ENCODE data around the gene SLC25A28.

Gene SLC25A28

DNA sequence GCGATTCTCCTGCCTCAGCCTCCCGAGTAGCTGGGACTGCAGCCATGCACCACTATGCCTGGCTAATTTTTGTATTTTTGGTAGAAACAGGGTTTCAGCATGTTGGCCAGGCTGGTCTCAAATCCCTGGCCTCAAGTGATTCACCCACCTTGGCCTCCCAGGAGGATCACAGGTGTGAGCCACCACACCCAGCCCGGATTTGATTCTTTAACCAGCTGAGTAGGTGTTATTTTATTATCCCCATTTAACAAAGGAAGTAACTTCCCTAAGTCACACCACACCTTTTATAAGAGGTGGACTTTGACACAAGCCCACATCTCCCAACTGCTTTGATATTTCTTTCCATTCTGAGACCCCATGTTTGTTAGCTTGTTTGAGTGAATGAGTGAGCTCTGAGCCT is 25.0 kb downstream of the SLC25A28 start:
- DNase-seq (ENCODE audit: insufficient read length, low spot score) (no peak), FAIRE-seq (no peak)
- TF ChIP-seq POLR2AphosphoS5 (IDR thresholded peaks at IDR 0.05; ENCODE audit: low read depth, low read length) (no peak), POU2F2 (IDR thresholded peaks at IDR 0.05; ENCODE audit: low read depth, low read length) (no peak), PAX5 (IDR thresholded peaks at IDR 0.05; ENCODE audit: insufficient read depth, low read length, severe bottlenecking) (no peak), SPI1 (IDR thresholded peaks at IDR 0.05; ENCODE audit: low read depth, low read length) (no peak), TAF1 (IDR thresholded peaks at IDR 0.05; ENCODE audit: low read depth, low read length) (no peak), POLR2A (IDR thresholded peaks at IDR 0.05; ENCODE audit: low read depth, low read length) (no peak)

DNA sequence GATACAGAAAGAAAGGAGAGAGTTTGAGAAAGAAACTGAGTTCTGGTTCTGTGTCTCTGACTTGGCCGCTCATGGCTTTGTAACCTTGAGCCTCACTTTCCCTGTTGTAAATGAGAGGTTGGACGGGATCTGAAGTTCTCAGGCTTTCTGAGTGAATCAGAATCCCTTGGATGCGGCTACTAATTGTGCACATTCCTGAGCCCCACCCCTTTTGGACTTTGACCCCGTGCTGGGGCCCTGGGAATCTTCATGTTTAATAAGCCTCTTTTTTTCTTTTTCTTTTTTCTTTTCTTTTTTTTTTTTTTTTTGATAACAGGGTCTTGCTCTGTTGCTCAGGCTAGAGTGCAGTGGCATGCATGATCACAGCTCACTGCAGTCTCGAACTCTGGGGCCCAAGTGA is 26.9 kb downstream of the SLC25A28 start:
- DNase-seq (ENCODE audit: insufficient read length, low spot score) (no peak), FAIRE-seq (no peak)
- TF ChIP-seq TAF1 (IDR thresholded peaks at IDR 0.05; ENCODE audit: low read depth, low read length) = no peak
- no peak for TF ChIP-seq PAX5 (IDR thresholded peaks at IDR 0.05; ENCODE audit: insufficient read depth, low read length, severe bottlenecking)
- no peak for TF ChIP-seq SPI1 (IDR thresholded peaks at IDR 0.05; ENCODE audit: low read depth, low read length)
- no peak for TF ChIP-seq POLR2A (IDR thresholded peaks at IDR 0.05; ENCODE audit: low read depth, low read length)
- no peak for TF ChIP-seq POU2F2 (IDR thresholded peaks at IDR 0.05; ENCODE audit: low read depth, low read length)
- no peak for TF ChIP-seq POLR2AphosphoS5 (IDR thresholded peaks at IDR 0.05; ENCODE audit: low read depth, low read length)

DNA sequence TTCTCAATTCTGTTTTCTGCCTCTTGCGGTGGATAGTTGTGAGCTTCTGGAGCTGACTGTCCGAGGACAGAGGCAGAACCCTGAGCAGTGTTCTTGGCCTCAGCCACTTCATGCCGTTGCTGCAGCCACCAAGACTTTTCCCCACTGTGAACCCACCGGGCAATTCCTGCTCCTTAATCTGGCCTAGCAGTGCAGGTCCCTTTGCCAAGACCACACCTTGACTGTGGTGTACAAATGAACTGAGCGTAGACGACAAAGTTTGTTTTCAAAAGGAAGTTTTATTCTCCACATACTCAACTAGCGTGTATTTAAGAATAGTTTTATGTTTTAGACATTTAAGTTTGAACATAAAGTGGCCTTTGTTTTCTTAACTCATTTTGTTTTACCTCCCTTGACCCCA is 29.4 kb downstream of the SLC25A28 start:
- FAIRE-seq = no peak
- DNase-seq (ENCODE audit: insufficient read length, low spot score) = no peak
- TF ChIP-seq TAF1 (IDR thresholded peaks at IDR 0.05; ENCODE audit: low read depth, low read length) = no peak
- TF ChIP-seq POLR2AphosphoS5 (IDR thresholded peaks at IDR 0.05; ENCODE audit: low read depth, low read length) = no peak
- TF ChIP-seq POU2F2 (IDR thresholded peaks at IDR 0.05; ENCODE audit: low read depth, low read length) = no peak
- TF ChIP-seq PAX5 (IDR thresholded peaks at IDR 0.05; ENCODE audit: insufficient read depth, low read length, severe bottlenecking) = no peak
- TF ChIP-seq POLR2A (IDR thresholded peaks at IDR 0.05; ENCODE audit: low read depth, low read length) = no peak
- no peak for TF ChIP-seq SPI1 (IDR thresholded peaks at IDR 0.05; ENCODE audit: low read depth, low read length)

DNA sequence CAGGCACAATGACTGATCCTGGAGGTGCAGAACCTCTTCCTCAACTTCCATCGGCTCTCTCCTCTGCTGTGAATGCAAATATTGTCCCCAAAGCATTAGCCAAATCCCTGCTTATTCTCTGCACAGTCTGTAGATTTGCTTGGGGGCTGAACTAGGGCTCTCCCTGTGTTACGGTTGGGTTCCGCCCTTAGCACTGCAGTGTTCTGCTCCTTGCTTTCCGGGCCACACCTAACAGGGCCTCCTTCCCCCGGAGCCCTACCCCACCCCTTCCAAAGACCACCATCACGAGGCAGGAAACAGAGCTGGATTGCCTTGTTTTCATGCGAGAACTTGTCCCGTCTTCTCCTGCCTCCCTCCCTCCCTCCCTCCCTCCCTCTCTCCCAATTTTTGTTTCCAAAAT is 36.6 kb downstream of the SLC25A28 start:
- DNase-seq (ENCODE audit: insufficient read length, low spot score) = no peak
- no peak for FAIRE-seq
- TF ChIP-seq POLR2AphosphoS5 (IDR thresholded peaks at IDR 0.05; ENCODE audit: low read depth, low read length) (no peak), POLR2A (IDR thresholded peaks at IDR 0.05; ENCODE audit: low read depth, low read length) (no peak), POU2F2 (IDR thresholded peaks at IDR 0.05; ENCODE audit: low read depth, low read length) (no peak), PAX5 (IDR thresholded peaks at IDR 0.05; ENCODE audit: insufficient read depth, low read length, severe bottlenecking) (no peak), TAF1 (IDR thresholded peaks at IDR 0.05; ENCODE audit: low read depth, low read length) (no peak), SPI1 (IDR thresholded peaks at IDR 0.05; ENCODE audit: low read depth, low read length) (no peak)

DNA sequence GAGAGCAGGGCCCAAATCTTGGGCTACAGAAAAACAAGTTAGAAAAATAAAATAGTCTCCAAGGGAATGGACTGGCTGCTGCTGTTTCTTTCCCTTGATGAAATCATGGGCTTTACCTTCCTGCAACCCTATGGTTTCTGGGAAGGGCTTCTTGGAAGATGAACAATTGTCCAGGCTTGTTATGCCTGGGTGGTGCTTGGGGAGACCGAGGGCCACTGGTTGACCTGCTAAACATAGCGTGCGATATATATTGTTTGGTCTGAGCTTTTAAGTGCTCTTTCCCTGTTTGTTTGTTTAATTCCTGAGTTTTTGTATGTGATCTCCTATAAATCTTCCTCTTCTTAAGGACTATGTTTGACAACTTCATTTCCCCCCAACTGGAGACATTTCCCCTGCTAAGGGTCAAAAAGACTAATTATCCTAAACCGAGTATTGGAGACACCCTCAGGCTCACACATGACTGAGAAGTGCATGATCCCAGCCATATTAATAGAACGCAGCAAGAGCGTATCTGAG is 37.9 kb downstream of the SLC25A28 start:
- no peak for FAIRE-seq
- no peak for TF ChIP-seq SPI1 (IDR thresholded peaks at IDR 0.05; ENCODE audit: low read depth, low read length)
- TF ChIP-seq TAF1 (IDR thresholded peaks at IDR 0.05; ENCODE audit: low read depth, low read length) = no peak
- no peak for TF ChIP-seq POLR2AphosphoS5 (IDR thresholded peaks at IDR 0.05; ENCODE audit: low read depth, low read length)
- TF ChIP-seq POU2F2 (IDR thresholded peaks at IDR 0.05; ENCODE audit: low read depth, low read length) = no peak
- no peak for TF ChIP-seq PAX5 (IDR thresholded peaks at IDR 0.05; ENCODE audit: insufficient read depth, low read length, severe bottlenecking)
- TF ChIP-seq POLR2A (IDR thresholded peaks at IDR 0.05; ENCODE audit: low read depth, low read length) = no peak

DNA sequence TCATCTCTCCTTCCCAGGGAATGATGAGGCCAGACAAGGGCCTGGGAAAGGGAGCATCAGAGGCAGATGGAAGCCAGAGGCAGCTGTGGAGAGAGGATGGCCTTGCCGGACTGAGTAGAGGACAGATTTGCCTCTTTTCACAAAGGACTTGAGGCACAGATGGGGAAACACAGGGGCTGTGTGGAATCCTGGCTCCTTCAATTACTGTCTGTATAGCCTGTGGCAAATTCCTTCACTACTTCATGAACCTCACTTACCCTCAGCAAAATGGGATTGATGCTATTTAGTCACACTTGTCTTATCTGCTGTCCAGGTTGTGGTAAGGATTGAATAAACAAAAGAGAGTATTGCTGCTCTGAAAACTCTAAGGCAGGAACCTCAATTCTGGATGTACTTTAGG is 40.3 kb downstream of the SLC25A28 start:
- no peak for TF ChIP-seq POU2F2 (IDR thresholded peaks at IDR 0.05; ENCODE audit: low read depth, low read length)
- TF ChIP-seq PAX5 (IDR thresholded peaks at IDR 0.05; ENCODE audit: insufficient read depth, low read length, severe bottlenecking) = no peak
- no peak for TF ChIP-seq TAF1 (IDR thresholded peaks at IDR 0.05; ENCODE audit: low read depth, low read length)
- no peak for TF ChIP-seq POLR2A (IDR thresholded peaks at IDR 0.05; ENCODE audit: low read depth, low read length)
- TF ChIP-seq POLR2AphosphoS5 (IDR thresholded peaks at IDR 0.05; ENCODE audit: low read depth, low read length) = no peak
- TF ChIP-seq SPI1 (IDR thresholded peaks at IDR 0.05; ENCODE audit: low read depth, low read length) = no peak
- no peak for FAIRE-seq
- no peak for DNase-seq (ENCODE audit: insufficient read length, low spot score)

More for the DNA sequence above, 37.9 kb downstream of the SLC25A28 start:
- DNase-seq (ENCODE audit: insufficient read length, low spot score) = no peak

DNA sequence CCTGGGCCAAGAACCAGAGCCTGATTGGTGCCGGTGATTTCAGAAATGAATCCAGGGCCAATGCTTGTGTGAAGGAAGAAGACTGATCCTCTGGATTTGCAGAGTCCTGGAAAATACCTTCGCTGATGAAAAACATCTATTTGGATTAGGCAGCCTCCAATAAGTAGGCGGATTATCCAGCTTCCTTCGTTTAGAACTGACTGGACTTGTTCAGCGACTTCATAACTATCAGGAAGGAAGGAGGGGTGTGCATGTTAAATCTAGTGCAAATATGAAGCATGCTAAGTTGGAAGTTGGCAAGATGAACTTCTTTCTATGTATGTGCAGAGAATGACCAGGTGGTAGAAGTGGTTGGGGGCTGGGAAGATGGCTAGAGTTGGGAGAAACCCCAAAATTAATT is 46.4 kb downstream of the SLC25A28 start:
- FAIRE-seq (no peak), DNase-seq (ENCODE audit: insufficient read length, low spot score) (no peak)
- TF ChIP-seq TAF1 (IDR thresholded peaks at IDR 0.05; ENCODE audit: low read depth, low read length) (no peak), POLR2AphosphoS5 (IDR thresholded peaks at IDR 0.05; ENCODE audit: low read depth, low read length) (no peak), POU2F2 (IDR thresholded peaks at IDR 0.05; ENCODE audit: low read depth, low read length) (no peak), PAX5 (IDR thresholded peaks at IDR 0.05; ENCODE audit: insufficient read depth, low read length, severe bottlenecking) (no peak)

DNA sequence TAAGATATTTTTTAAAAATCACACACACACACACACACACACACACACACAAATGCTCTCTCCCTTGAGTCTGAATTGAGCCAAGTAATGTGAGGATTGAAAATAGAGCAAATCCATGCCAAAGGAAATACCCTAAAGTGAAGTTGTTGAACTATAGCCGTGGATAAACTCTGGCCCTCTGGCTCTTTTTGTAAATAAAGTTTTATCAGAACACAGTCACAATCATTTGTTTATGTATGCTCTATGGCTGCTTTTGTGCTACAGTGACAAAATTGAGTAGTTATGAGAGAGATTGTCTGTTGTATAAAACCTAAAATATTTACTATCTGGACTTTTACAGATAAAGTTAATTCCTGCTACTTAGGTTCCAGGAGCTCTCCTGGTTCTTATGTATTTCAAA is 48.4 kb downstream of the SLC25A28 start:
- TF ChIP-seq POU2F2 (IDR thresholded peaks at IDR 0.05; ENCODE audit: low read depth, low read length) = no peak
- no peak for TF ChIP-seq PAX5 (IDR thresholded peaks at IDR 0.05; ENCODE audit: insufficient read depth, low read length, severe bottlenecking)
- DNase-seq (ENCODE audit: insufficient read length, low spot score) = no peak
- FAIRE-seq = no peak

DNA sequence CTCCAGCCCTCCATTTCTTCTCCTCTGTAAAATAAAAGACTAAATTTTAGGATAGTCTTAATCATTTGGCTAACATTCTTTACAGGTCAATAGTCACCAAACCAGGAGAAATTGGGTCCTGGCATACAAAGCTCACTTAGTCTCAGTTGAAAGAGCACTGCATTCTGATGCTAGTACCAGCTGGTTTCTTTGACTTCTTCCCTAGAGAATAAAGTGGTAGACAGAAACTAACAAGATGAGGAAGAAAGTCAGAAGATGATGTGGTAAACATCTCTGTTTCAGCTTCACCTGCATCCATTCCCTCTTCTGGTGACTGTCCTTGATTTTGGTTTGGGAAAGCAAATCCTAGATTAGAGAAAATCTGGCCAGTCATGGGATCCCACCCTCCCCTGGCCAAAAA is 50.3 kb downstream of the SLC25A28 start:
- no peak for FAIRE-seq
- TF ChIP-seq SPI1 (IDR thresholded peaks at IDR 0.05; ENCODE audit: low read depth, low read length) (no peak), PAX5 (IDR thresholded peaks at IDR 0.05; ENCODE audit: insufficient read depth, low read length, severe bottlenecking) (no peak), POLR2A (IDR thresholded peaks at IDR 0.05; ENCODE audit: low read depth, low read length) (no peak), POLR2AphosphoS5 (IDR thresholded peaks at IDR 0.05; ENCODE audit: low read depth, low read length) (no peak), TAF1 (IDR thresholded peaks at IDR 0.05; ENCODE audit: low read depth, low read length) (no peak), POU2F2 (IDR thresholded peaks at IDR 0.05; ENCODE audit: low read depth, low read length) (no peak)
- no peak for DNase-seq (ENCODE audit: insufficient read length, low spot score)

DNA sequence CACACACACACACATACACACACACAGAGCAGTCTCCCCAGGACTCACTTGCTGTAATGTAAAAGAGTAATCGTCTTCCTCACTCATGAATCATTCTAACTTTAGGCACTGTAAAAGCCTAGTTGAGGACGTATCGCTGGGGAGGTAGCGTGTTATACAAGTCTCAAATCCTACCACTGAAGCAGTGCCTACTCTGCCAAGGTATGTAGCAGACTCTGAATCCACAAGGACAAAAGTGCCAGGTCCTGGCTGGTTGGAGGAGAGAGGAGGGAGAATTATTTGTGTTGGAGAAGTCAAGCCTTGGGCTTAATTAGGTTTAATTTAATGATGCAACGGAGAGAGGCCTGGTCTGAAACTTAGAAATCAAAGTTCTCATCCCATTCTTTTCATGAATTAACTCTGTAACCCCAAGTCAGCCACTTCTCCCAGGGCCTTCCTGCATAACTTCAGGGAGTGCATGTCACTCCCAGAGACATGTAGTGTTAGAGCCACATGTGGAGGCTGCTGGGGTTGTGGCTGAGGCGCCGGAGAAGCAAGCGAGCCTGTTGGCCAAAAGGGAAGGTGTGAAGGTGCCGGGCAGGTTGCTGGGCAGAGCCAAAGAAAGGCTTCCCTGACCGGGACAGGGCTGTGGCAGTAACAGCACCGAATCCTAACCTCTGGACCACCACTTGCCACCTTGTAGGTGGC is 50.8 kb downstream of the SLC25A28 start:
- no peak for TF ChIP-seq TAF1 (IDR thresholded peaks at IDR 0.05; ENCODE audit: low read depth, low read length)
- no peak for TF ChIP-seq POLR2A (IDR thresholded peaks at IDR 0.05; ENCODE audit: low read depth, low read length)
- TF ChIP-seq POLR2AphosphoS5 (IDR thresholded peaks at IDR 0.05; ENCODE audit: low read depth, low read length) = no peak
- no peak for TF ChIP-seq SPI1 (IDR thresholded peaks at IDR 0.05; ENCODE audit: low read depth, low read length)
- TF ChIP-seq PAX5 (IDR thresholded peaks at IDR 0.05; ENCODE audit: insufficient read depth, low read length, severe bottlenecking) = no peak
- no peak for TF ChIP-seq POU2F2 (IDR thresholded peaks at IDR 0.05; ENCODE audit: low read depth, low read length)
- DNase-seq (ENCODE audit: insufficient read length, low spot score) (no peak), FAIRE-seq (no peak)

Measured in GM12891 (cell line).